ENCODE results near the gene SLC35F2.

SLC35F2 gene

DNA sequence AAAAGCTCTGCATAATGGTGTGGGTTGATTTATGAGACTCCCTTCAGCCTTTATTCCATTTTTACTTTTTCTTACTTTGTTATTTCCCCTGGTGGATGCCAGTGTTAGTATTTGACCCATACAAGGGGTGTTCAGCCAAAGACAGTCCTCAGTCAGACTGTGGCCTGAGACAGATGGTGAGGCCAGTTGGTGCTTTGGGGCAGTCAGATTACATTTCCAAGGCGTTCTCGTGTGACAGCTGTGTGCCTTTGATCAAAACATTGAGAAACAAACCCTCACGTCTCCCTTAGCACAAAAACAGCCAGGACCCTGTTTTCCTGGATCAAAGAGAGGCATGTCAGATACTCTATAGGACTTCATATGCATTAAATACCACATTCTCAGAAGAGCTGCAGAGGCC is 115.4 kb downstream of the SLC35F2 start:
- in situ Hi-C loops (cut with MboI; ENCODE audit: low sequenced_read_pairs): no loop called here

- in situ Hi-C loops (cut with MboI; ENCODE audit: low sequenced_read_pairs): no loop called here
These were observed 117.4 kb downstream of the SLC35F2 start for GRCh38 chr11:107741044-107741823.

Data from HL-60/S4 (cell line).